Esophagus squamous epithelium (tissue), 5 donors: ENCODE data around the gene FAM204A. TPM values are rescaled to one million over a fixed set of nuclear protein-coding genes. Genes with fewer than 3 reads are reported as not detected.

ENCODE experiments used
- DNase-seq: peaks from one replicate; lab custom pipeline; 2025; lab: John Stamatoyannopoulos, UW
- H3K27ac ChIP-seq, 4 donors: fragments of 200-600 bp; sonication (generic); one replicate each; pipeline ENCODE4 v1.5.1; 2016 to 2019; ENCODE audit warnings: mild to moderate bottlenecking in 1 of 4
- H3K27me3 ChIP-seq, 4 donors: fragments of 200-600 bp; sonication (generic); 1 replicate in 3 of 4; 2 replicates in 1 of 4; pipeline versions ENCODE4 v1.5.1 to v1.6.0; 2017 to 2021; ENCODE audit warnings: antibody characterized with exemption in 1 of 4
- H3K36me3 ChIP-seq, 3 donors: fragments of 200-600 bp; sonication (generic); one replicate each; pipeline ENCODE4 v1.5.1; 2016 to 2019
- H3K4me1 ChIP-seq, 3 donors: fragments of 200-600 bp; sonication (generic); one replicate each; pipeline ENCODE4 v1.5.1; 2017 to 2019
- H3K4me3 ChIP-seq, 4 donors: fragments of 200-600 bp; sonication (generic); 1 replicate in 3 of 4; 2 replicates in 1 of 4; pipeline ENCODE4 v1.5.1; 2016 to 2019; ENCODE audit warnings: mild to moderate bottlenecking in 2 of 4, moderate library complexity in 1 of 4
- H3K9me3 ChIP-seq, 3 donors: fragments of 200-600 bp; sonication (generic); one replicate each; pipeline ENCODE4 v1.5.1; 2016 to 2019
- POLR2A ChIP-seq, 4 donors: fragments of 450-650 bp; IDR thresholded peaks; one replicate each; pipeline ENCODE4 v1.6.1; 2017; ENCODE audit warnings: antibody characterized with exemption in 4 of 4, mild to moderate bottlenecking in 4 of 4, moderate library complexity in 3 of 4
- WGBS, 2 donors: methylation state at CpG; one replicate each; pipeline ENCODE4 v1.1.5; 2018; 5-methylcytosine and 5-hydroxymethylcytosine counted together
- intact Hi-C: fragments of 100-400 bp; cut with DNase I; formaldehyde crosslinking; loops from one replicate; pipeline ENCODE4 v1.15.0; 2022
- total RNA-seq, 4 donors: library from RNA; depleted of rRNA; stranded (reverse); fragments of >200 nt; gene quantifications; one replicate each; pipeline ENCODE4 v1.1.0, GENCODE V29; 2016
- TF ChIP-seq, protein P1 (sequence below), 6 experiments: fragments of 450-650 bp in 4 of 6; fragments of 200-600 bp in 2 of 6; sonication (generic) in 2 of 6; IDR thresholded peaks; one replicate each; pipeline ENCODE4 v1.5.1; 2016 to 2019; ENCODE audit warnings: antibody characterized with exemption in 6 of 6, mild to moderate bottlenecking in 4 of 6, moderate library complexity in 4 of 6
- donor health status: DM: yes; HTN: yes; CAD: no.

FAM204A gene
- total RNA-seq, 4 donors from 2014 or later, result 8.9 to 40.8 (median 34.5) TPM

DNA sequence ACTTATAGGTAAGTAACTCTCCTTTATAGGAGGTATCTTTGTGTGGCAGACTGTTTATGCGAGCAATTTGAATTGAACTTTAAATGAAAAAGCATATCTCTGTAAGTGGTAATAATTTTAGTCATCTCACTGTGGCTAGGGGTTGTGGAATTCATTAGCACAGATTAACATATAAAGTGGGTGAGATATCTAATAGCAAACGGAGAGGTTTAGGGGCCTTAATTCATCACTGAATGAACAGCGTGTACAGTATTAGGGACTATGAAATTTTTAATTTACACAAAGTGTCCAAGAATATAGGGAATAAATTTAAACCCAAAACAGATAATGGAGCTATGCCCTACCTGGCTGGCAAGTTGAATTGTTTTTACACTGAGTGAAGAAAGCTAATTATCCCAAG, 15.7 kb upstream of the FAM204A start:
- 51 to 56% methylated on average over 3 of the region's 3 CpGs for WGBS, 2 donors
- TF ChIP-seq, protein P1, sequence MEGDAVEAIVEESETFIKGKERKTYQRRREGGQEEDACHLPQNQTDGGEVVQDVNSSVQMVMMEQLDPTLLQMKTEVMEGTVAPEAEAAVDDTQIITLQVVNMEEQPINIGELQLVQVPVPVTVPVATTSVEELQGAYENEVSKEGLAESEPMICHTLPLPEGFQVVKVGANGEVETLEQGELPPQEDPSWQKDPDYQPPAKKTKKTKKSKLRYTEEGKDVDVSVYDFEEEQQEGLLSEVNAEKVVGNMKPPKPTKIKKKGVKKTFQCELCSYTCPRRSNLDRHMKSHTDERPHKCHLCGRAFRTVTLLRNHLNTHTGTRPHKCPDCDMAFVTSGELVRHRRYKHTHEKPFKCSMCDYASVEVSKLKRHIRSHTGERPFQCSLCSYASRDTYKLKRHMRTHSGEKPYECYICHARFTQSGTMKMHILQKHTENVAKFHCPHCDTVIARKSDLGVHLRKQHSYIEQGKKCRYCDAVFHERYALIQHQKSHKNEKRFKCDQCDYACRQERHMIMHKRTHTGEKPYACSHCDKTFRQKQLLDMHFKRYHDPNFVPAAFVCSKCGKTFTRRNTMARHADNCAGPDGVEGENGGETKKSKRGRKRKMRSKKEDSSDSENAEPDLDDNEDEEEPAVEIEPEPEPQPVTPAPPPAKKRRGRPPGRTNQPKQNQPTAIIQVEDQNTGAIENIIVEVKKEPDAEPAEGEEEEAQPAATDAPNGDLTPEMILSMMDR (IDR thresholded peaks at IDR 0.05), result no peak
- no peak for TF ChIP-seq POLR2A (IDR thresholded peaks at IDR 0.05)
- no peaks in the 10 kb centered on the region for H3K27me3 ChIP-seq
- DNase-seq, result no peak
- intact Hi-C loops, result no loop called here
- H3K36me3 ChIP-seq, result no peaks in the 10 kb centered on the region
- no peaks in the 10 kb centered on the region for H3K9me3 ChIP-seq
- no peak overlapping the region for H3K4me3 ChIP-seq
- H3K4me1 ChIP-seq, result no peaks in the 10 kb centered on the region
- H3K27ac ChIP-seq, result no peak overlapping the region

GRCh38 chr10:118356628-118357027, 14.5 kb upstream of the FAM204A start:
- Histone ChIP-seq H3K4me1 (no peaks in the 10 kb centered on the region), H3K4me3 (no peak overlapping the region), H3K36me3 (no peaks in the 10 kb centered on the region), H3K9me3 (no peaks in the 10 kb centered on the region), H3K27ac (no peak overlapping the region), H3K27me3 (peaks cover 0 to 5% (median 0%) of the 10 kb centered on the region in 4 donors)
- WGBS, 2 donors, result 70 to 75% methylated on average over 2 of the region's 2 CpGs
- TF ChIP-seq, protein P1 (IDR thresholded peaks at IDR 0.05), result no peak
- no peak for TF ChIP-seq POLR2A (IDR thresholded peaks at IDR 0.05)
- intact Hi-C loops, result no loop called here
- no peak for DNase-seq

- TF ChIP-seq POLR2A (IDR thresholded peaks at IDR 0.05), result no peak
- Histone ChIP-seq H3K36me3 (no peaks in the 10 kb centered on the region), H3K27me3 (peaks cover 0 to 5% (median 0%) of the 10 kb centered on the region in 4 donors), H3K4me3 (no peak overlapping the region), H3K9me3 (no peaks in the 10 kb centered on the region), H3K27ac (no peak overlapping the region), H3K4me1 (no peaks in the 10 kb centered on the region)
- intact Hi-C loops, result no loop called here
- 50 to 67% methylated on average over 3 of the region's 3 CpGs for WGBS, 2 donors
- DNase-seq, result no peak
Measured at GRCh38 chr10:118355234-118355633, 13.1 kb upstream of the FAM204A start.

DNA sequence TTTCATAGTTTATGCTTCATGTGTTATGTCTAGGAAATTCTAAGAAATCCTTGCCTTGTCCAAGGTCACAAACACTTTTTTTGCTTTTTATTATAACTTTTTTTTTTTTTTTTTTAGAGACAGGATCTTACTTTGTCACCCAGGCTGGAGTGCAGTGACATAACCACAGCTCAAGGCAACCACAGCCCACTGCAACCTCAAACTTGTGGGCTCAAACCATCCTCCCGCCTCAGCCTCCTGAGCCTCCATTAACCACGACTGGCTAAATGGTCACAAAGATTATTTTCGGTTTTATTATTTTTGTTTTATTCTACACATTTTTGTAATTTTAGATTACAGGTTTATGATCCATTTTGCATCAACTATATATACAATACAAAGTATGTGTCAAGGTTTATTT, 7.1 kb upstream of the FAM204A start:
- peaks cover 0 to 5% (median 0%) of the 10 kb centered on the region in 4 donors for H3K27me3 ChIP-seq
- H3K36me3 ChIP-seq, result no peaks in the 10 kb centered on the region
- H3K9me3 ChIP-seq, result no peaks in the 10 kb centered on the region
- H3K4me1 ChIP-seq, result no peaks in the 10 kb centered on the region
- no peak overlapping the region for H3K27ac ChIP-seq
- H3K4me3 ChIP-seq, result no peak overlapping the region
- no peak for TF ChIP-seq POLR2A (IDR thresholded peaks at IDR 0.05)
- TF ChIP-seq, protein P1 (IDR thresholded peaks at IDR 0.05), result no peak
- intact Hi-C loops, result no loop called here
- no peak for DNase-seq
- 73 to 82% methylated on average over 3 of the region's 3 CpGs for WGBS, 2 donors

DNA sequence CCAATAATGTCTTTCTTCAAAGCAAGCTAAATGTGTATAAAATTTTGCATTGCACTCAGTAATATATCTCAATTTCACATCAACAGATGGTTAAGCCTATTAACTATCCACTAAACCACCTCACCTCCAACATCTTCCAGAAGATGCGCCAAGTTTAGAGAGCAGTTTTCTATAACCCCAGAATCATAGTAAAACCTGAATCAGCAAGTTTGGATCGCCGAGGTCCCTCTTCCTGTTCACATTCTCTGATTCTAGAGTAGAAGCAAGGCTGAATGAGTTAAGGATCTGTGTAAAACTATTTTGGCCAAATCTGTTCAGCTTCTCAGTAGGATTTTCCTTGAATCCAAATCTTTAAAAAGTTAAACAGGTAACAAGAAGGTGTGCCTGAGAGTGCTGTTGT, 1.4 kb upstream of the FAM204A start:
- no peak for TF ChIP-seq POLR2A (IDR thresholded peaks at IDR 0.05)
- TF ChIP-seq, protein P1 (IDR thresholded peaks at IDR 0.05), result no peak
- Histone ChIP-seq H3K4me3 (no peak overlapping the region), H3K4me1 (peaks cover 12 to 35% (median 13%) of the 10 kb centered on the region in 3 donors), H3K27ac (no peak overlapping the region), H3K9me3 (no peaks in the 10 kb centered on the region), H3K27me3 (no peaks in the 10 kb centered on the region), H3K36me3 (peaks cover 0 to 4% (median 0%) of the 10 kb centered on the region in 3 donors)
- 90 to 92% methylated on average over 3 of the region's 3 CpGs for WGBS, 2 donors
- no peak for DNase-seq
- intact Hi-C loops, result no loop called here

DNA sequence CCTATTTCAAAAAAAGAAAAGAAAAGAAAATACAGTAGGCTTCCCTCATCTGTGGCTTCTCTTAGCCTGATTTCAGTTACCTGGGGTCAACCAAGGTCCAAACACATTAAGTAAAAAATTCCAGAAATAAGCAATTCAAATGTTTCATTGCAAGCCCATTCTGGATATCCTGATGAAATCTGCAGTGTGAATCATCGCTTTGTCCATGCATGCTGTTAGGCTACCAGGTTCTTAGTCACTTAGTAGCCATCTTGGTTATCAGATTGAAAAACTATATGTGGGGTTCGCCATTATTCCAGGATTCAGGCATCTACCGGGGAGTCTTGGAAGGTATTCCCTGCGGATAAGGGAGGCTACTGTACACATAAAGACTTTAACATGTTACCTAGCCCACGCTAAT, 991 bp upstream of the FAM204A start:
- Histone ChIP-seq H3K4me1 (peaks cover 12 to 35% (median 13%) of the 10 kb centered on the region in 3 donors), H3K27me3 (no peaks in the 10 kb centered on the region), H3K4me3 (no peak overlapping the region), H3K9me3 (no peaks in the 10 kb centered on the region), H3K27ac (no peak overlapping the region), H3K36me3 (peaks cover 0 to 4% (median 0%) of the 10 kb centered on the region in 3 donors)
- TF ChIP-seq, protein P1 (IDR thresholded peaks at IDR 0.05), result no peak
- TF ChIP-seq POLR2A (IDR thresholded peaks at IDR 0.05), result no peak
- WGBS, 2 donors, result 89% methylated on average over 5 of the region's 5 CpGs
- no peak for DNase-seq
- intact Hi-C loops, result no loop called here
